Activated CD4-positive, alpha-beta T cell treated with anti-CD3 and anti-CD28 coated beads for 4 hours (primary cell): ENCODE results near the gene UCP3.

Source experiments
- DNase-seq, 2 donors: peaks; one replicate each; pipeline ENCODE4 v3.0.0-alpha.2; 2020

The UCP3 gene, protein sequence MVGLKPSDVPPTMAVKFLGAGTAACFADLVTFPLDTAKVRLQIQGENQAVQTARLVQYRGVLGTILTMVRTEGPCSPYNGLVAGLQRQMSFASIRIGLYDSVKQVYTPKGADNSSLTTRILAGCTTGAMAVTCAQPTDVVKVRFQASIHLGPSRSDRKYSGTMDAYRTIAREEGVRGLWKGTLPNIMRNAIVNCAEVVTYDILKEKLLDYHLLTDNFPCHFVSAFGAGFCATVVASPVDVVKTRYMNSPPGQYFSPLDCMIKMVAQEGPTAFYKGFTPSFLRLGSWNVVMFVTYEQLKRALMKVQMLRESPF

DNA sequence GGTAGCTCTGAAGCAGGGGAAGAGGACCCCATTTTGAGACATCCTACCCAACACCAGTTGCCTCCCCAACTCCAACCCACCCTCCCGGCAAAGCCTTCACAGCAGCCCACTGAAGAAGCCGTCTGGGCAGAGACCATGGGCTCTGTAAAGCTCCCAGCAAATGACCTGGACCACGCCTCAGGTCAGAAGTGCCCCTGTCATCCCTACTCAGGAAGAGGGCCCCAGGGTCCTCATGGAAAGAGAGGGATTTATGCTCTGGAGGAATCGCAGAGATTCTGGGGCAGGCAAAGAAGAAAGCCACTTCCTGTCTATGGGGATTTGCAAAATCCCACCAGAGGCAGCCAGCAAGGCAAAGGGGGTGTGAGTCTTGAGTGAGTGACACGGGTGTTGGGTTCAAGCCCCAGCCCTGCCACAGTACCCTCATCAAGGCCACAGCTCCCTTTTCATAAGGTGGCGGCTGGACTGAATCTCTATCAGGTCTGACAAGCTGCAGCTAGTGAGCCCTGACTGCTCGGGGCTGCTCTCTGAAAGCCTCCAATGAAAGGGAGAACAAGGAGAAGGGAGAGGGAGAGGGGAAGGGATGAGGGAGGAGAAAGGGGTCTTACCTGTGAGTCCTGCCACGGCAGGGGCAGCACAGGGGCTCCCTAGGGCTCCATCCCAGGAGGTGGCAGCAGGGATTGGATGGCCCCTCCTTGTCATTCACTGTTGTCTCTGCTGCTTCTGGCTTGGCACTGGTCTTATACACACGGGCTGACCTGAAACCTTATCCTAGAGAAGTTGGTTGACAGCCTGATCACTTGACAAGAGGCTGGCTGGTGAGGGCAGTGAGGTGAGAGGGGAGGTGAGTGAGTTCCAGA is at the start of gene UCP3:
Gene UCP3 (minus strand): TSS at position 713 of the 857 bp plus-strand sequence. CDS start 2,043 bp downstream, outside the sequence.
- no peak for DNase-seq

DNA sequence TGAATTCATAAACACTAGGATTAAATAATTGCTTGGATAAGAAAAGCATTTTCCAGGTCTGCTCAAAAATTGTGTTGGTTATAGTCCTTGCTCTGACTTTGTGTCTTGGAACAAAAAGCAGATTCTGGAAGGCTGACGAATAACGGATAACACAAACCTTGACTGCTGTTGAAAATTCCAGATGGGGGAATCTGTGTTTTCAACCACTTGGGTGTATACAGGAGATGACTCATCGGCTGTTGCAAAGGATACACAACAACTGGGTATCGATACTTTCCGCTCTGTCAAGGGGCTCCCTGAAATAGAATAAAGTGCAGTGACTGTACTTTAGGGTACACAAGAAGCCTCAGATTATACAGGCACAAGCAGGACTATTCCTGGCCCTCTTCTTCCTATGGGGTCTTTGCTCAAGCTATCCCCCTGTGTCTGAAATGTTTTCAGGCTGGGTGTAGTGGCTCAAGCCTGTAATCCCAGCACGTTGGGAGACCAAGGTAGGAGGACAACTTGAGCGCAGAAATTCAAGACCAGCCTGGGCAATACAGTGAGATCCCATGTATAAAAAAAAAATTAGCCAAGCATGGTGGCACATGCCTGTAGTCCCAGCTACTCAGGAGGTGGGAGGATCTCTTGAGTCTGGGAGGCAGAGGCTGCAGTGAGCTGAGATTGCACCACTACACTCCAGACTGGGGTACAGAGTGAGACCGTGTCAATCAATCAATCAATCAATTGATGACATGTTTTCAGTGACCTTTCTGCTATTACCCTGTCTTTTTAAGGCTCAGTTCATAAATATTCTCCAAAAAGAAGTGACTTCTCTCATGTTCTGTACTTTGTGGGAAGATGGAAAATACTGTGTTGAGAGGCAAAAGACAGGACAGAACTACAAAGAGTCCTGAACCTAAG is 48.6 kb upstream of the UCP3 start:
- DNase-seq = no peak

DNA sequence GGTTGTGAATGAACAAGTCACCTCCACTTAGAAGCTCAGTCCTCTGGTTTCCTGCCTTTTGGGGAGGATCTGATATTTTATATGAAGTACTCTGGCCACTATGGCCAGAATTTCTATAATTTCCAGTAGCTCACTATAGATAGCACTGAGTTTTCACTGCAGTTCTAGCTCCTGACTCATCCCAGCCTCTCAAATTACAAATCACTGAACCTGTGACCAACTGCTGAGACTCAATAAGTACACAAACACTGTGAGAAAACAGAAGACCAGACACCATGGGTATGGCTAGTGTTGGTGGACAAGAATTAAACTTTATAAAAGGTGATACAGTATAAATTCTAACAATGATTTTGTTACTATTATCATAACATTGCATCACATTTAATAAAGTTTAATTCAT is 47.1 kb upstream of the UCP3 start:
- DNase-seq = no peak

DNA sequence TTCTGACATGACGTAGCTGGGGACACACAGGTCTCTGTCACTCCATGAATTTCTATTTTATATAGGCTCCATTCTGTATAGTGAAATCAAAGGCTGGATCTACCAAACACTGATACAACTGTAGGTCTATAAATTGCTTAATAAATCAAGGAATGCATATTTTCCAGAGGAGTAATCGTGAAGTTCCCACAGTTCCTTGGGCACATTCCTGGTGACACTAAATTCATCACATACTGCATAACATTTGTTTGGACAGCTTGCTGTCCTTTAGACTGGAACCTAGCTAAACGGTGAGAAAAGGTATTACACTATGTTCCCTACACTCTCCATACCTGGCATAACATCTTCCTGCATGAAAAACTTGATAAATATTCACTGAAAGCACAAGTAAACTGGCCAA is 41.6 kb upstream of the UCP3 start:
- DNase-seq = no peak

DNA sequence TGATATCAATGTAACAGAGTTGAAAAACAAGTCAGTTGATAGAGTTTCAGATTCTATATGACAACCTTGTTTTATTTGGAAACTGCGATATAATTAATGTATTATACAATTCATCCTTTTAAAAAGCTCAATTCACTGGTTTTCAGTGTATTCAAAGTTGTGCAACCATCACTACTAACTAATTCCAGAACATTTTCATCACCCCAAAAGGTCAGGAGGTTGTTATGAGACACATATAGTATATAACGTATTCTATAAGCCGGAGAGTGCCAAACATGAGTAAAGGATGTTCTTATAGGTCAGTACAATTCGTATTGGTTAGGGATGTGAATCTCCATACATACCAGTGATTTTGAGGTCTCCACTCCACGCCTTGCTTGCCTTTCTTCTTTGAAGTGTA is 40.1 kb upstream of the UCP3 start:
- DNase-seq = no peak

DNA sequence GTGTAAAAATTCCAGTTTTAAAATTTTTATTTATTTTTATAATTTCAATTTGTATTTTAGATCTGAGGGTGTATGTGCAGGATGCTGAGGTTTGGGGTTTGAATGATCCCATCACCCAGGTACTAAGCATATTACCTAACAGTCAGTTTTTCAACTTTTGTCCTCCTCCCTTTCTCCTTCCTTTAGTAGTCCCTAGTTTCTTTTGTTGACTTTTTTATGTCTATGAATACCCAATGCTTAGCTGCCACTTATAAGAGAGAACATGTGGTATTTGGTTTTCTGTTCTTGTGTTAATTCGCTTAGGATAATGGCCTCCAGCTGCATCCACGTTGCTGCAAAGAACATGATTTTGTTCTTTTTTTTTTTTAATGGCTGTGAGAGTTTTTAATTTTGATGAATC is 35.7 kb upstream of the UCP3 start:
- no peak for DNase-seq

DNA sequence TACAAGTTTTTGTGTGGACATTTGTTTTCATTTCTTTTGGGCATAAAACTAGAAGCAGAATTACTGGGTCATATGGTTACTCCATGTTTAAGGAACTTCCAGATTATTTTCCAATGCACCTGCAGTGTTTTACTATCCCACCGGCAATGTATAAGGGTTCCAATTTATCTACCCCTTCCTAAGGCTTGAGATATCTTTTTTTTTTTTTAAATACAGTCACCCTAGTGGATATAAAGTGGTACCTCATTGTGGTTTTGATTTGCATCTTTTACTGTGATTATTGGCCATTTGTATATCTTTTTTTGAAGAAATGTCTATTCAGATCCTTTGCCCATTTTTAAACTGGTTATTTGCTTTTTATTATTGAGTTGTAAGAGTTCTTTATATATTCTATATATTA is 34.6 kb upstream of the UCP3 start:
- no peak for DNase-seq

DNA sequence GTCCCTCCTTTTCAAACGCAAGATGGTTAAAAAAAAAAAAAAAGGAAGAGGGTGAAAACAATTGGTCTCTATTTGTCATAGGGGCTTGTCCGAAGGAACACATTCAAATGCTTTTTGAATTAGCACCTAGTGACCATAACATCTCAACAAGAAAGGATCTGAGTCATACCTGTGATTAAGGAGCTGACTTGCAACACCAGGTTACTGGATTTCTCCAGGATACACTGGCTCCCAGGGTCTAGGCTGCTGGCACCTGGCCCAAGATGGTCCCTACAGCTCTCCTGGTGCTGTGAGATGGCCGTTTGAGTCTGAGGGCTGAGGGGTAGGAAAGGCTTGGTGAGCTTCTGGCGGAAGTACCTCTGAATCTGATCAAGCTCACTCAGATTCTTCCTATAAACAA is 28.4 kb upstream of the UCP3 start:
- no peak for DNase-seq

DNA sequence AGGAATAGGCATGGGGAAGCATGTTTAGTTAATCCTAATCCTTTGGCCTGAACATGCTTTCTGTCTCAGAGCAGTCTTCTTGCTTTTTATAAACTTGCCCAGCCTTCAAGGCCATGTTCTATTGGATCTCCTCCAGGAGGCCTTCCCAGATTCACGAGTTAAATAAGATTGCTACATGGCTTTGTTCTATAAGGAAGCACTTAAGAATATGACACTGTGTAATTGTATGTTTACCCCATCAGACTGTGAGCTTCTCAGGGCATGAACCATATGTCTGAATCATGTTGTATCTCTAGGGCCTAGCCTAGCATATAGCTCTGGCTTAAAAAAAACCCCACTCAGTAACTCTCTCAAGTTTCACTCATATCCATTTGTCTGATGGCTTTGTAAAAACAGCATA is 26.4 kb upstream of the UCP3 start:
- no peak for DNase-seq

DNA sequence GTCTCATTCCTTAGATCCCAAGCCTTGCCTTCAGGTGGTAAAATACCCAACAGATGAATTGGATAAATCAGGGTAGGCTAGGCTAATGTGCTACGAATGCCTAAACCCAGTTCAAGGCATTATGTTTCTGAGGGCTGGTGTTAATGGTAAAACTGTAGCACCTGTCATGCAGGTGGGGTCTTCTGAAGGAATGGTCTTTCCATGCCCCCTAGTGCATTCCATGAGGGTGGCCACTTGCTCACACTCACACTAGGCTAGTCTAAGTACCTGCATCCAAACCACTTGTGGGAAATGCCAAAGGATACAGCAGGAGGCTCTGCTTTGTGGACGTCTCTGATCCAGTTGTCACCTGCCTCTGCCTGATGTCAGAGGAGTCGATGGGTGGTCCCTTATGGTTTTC is 24.2 kb upstream of the UCP3 start:
- peak in 1 of 2 donors; percentile 17 for DNase-seq

DNA sequence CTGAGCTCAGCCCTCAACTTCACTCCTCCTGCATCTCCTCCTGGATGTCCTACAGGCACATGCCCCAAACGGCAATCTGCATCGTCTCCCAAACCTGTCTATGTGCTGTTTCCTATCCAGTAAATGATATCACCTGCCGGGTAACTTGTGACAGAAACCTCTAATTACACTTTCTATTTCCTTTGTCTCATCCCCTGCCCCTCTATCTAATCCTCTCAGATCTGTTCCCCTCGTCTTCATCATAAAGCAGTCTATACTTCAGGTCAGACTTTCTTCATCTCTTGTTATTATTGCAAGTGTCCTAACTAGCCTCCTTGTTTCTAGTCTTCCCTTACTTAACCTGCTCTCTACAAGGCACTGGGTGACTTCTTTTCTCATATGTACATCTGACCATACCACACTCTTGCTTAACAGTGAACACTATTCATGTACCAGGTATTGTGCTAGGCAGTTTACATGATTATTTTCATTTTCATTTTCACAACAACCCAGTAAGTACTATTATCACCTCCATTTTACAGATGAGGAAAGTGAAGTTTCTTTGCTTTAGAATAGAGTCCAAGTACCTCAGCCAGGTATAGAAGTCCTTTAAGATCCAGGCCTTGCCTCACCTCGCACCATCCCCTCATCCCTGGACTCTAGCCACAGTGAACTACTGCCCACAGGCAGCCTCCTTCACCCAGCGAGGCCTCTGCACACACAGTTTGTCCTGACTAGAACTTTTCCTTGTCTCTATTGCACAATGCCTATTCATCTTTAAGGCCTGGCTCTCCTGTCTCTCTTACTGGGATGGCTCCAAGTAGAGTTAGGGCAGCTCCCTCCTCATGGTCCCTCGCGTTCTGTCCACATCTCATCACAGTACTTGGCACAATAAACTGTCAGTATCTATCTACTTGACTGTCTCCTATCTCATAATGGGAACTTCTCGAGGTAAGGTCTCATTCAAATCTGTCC is 22.1 kb upstream of the UCP3 start:
- no peak for DNase-seq

DNA sequence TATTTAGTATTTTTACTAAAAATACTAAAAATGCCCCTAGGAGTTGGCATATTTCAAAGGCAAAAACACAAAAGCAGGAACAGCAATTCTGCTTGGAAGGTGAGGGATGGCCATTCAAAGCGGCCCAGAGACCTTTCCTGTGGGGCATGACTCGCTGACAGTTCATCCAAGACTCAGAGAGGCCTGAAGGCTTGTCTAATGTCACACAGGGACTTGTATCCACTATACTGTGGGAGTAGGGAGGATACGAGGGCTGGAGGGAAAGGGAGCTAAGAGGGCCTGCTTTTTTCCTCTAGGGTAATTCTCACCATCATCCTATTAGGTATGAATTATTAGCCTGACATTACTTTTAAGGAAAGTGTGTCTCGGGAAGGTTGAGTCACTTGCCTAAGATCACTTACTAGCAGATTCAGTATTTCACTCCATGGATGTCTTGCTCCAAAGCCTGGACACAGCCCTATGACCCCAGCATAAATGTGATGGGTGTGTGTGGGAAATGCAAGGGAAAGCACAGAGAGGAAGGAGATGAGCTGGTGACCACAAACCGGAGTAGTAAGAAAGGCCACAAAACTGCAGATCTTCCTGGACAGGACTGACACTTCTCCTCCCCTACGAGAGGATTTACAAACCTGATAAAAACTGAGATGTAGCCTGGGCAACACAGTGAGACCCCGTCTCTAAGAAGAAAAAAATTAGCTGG is 16.7 kb upstream of the UCP3 start:
- no peak for DNase-seq

DNA sequence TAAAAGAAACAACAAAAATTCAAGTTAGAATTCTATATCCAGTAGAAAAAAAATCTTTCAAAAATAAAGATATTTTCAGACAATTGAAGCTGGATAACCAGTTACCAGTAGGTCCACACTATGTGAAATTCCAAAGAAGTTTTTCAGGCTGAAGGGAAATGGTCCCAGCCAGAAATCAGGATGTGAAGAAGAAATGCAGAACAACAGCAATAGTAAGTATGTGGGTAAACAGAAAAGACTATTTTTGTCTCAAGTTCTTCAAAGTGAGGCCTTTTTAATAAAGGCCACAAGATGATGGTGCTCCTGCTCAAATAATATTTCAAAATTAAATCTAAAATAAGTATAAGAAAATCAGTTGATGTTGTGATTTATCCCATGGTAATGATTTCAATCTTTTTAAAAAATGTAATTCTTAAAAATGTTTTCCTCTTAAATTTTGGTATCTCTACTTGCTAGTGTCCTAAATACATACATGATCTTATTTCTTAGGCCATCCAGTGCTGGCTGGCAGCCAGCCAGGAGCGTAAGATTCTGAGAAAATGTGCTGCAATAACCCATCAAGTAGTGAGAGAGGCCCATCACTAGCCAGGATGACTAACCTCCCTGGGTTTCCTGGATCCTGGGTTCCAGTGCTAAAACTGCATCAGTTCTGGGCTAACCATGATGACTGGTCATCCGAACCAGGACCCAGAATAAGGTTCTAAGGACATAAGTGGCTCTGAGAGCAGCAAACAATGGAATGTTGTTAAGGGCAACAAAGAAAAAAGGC is 15.6 kb upstream of the UCP3 start:
- DNase-seq = no peak

DNA sequence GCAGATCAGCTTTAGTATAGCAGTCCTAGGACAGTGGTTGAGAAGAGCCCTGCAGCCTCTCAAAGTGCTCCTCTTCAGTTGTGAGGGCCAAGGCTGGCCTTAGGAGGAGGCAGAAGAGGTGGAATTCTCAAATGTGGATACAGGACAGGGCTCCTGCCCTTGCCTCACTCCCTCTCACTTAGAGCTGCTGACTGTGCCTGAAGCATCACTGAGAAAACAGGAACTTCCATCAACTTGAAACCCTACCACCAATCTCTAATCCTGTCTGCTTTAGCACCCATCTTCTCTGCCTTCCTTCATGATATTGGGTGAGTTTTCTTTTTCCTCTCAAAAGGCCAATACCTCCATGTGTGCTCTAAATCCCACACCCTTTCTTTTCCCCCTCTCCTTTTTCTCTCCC is 14.4 kb upstream of the UCP3 start:
- no peak for DNase-seq

DNA sequence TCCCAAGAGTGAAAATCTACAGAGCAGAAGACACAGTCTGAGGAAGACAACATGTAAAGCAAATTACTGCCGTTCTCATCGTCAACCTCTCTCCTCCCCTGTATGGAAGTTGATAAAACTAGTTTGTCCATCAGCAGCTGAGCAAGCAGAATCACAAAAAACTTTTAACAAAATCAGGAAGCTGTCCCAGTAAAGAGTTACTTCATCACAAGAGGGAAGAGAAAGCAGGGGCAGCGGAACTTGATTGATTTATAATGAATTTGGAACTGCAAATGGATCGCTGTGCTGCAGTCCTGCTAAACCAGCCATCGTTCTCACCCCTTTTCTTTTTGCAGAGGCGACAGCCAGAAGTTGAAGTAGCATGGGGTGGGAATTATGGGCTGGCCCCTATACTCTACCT is 13.7 kb upstream of the UCP3 start:
- no peak for DNase-seq

DNA sequence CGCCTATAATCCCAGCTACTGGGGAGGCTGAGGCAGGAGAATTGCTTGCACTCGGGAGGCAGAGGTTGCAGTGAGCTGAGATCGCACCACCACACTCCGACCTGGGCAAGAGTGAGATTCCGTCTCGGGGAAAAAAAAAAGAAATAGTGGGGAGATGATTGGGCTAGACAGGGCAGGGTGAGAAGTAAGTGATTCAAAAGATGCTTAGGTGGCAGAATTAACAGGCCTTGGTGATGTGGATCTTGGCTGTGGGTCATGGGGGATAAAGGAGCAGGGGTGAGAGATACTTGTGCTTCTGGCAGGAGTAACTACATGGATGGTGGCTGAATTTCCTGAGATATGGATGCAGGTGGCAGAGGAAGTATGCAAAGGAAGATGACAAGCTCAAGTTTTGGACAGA is 13.1 kb upstream of the UCP3 start:
- DNase-seq = no peak

DNA sequence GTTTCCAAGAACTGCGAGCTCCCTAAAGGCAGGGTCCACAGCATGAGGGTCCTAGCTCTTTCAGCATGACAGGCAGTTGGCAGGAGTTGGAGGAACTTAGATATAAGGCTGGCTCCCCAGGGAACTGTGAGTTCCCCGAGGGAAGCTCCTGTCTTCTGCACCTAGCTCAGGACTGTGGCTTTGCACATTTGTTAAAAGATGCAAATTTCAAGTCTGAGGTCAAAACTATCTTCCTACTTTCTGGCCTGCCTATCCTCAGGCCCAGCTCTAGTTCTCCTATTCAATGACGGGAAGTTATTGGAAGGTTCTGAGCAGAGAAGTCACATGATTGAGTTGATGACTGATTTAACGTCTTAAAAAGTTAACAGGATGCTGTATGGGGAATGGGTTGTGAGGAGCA is 11.7 kb upstream of the UCP3 start:
- DNase-seq = no peak

DNA sequence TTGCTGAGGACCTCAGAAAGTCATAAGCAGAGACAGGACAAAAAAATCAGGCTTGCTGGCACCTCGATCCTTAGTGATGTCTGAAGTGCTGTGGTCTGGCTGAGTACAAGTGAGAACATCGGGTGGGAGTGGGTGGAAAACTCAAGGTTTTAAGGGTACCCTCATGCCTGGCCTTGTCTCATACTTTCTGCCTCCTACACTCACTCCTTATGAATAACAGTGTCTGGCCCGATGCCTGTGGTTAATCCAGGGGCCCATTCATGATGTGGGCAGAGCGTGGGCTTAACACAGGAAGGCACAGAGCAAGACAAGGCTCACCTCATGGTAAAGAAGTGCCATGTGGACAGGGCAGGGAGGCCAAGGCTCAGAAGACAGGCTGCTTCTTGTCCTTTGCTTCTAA is 11.0 kb upstream of the UCP3 start:
- peak; percentile 49 to 58 for DNase-seq

DNA sequence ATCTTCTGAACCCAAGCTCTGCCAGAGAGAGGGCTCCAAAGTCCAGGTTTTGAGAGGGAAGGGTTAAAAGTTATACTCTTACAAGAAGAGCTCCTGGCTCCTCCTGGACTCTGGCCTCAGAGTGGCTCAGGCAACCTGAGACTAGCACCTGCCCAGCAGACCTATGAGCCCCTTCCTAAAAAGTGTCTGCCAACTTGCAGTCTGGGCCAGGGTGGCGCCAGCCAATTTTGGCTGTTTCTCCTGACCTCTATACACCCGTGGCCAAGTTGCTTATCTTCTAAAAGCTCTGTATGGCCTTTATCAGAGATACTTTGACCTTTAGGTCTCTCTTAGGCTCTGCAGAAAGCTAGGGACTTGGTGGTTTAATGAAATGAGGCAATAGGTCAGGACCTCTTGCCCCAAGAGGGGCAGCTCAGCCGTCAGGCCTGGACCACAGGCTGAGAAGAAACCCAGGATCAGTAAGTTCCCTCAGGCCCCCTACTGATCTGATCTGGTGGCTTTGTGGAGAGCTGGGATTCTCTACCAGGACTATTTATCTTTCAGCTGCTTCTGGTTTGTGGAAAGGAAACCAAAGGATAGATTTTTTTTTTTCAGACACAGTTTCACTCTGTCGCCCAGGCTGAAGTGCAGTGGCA is 10.3 kb upstream of the UCP3 start:
- DNase-seq = no peak

DNA sequence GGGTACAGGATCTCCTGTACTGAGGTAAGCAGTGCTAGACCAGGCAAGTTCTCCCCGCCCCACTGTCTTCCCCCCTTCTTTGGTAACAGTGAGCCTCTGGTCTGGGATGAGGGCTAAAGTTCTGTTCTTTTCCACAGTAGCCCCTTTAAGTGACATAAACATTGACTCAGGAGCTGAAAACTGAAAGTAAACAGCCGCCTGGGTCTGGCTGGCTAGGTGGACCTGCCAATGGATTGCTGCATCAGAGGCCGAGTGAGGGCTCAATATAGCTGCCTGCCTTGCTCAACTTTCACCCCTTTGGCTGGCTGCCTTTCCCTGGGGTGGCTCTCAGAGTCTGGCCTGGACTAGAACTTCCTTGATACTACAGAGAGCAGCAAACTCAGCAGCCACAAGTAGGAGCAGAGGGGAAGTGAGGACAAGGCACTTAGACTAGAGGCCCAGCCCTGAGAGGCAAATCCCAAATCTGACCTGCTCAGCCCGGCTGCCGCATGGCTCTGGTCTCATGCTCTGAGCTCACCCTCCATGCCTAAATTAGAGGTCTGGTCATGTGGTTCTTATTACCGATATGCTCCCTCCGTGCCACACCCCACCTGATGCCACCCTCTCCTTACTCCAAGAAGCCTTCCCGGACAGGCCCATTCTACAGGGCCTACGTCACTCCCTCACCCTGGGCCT is 9.6 kb upstream of the UCP3 start:
- no peak for DNase-seq
